B cell (primary cell): ENCODE data around the gene CSMD2. TPM values are rescaled to one million over a fixed set of nuclear protein-coding genes. Genes with fewer than 3 reads are reported as not detected.

Source experiments
- ATAC-seq: fragments of 200-7000 bp; cut with Tn5 transposase; one replicate; pipeline ENCODE4 v1.10.0; 2021; ENCODE audit warnings: low read depth, mild to moderate bottlenecking, moderate number of reproducible peaks, moderate library complexity
- CTCF ChIA-PET: fragments of 350-600 bp; sonication (Branson Sonifier 250); formaldehyde crosslinking; loops from one replicate; lab custom pipeline; 2021; ENCODE audit warnings: antibody characterized with exemption, inconsistent platforms; lab: Charles Lee
- POLR2A ChIA-PET: fragments of 350-600 bp; sonication (Branson Sonifier 250); formaldehyde crosslinking; loops from one replicate; lab custom pipeline; 2021; ENCODE audit warnings: antibody characterized with exemption; lab: Charles Lee
- DNase-seq: peaks from one replicate; pipeline ENCODE4 v3.0.0; 2013
- H2AFZ ChIP-seq: 2 replicates; pipeline ENCODE4 v1.6.1; 2012; ENCODE audit warnings: mild to moderate bottlenecking, low read depth, low read length; ENCODE audit not compliant: insufficient read depth, poor library complexity, severe bottlenecking
- H3K27ac ChIP-seq, 2 donors: 1 replicate in 1 of 2; 2 replicates in 1 of 2; pipeline ENCODE4 v1.5.1; 2012 to 2013; ENCODE audit warnings: low read length in 2 of 2, mild to moderate bottlenecking in 2 of 2, moderate library complexity in 1 of 2
- H3K27me3 ChIP-seq, 4 experiments: fragments of 200-600 bp in 1 of 4; sonication (generic) in 1 of 4; replicated peaks in 1 of 4; 1 replicate in 2 of 4; 2 replicates in 2 of 4; pipeline versions ENCODE4 v1.6.1 to v1.7.0; 2013 to 2016; ENCODE audit warnings: low read length in 3 of 4, mild to moderate bottlenecking in 2 of 4, mixed read lengths in 1 of 4, moderate library complexity in 1 of 4; ENCODE audit not compliant: insufficient read depth in 4 of 4, control insufficient read depth in 3 of 4; ENCODE audit errors: control extremely low read depth in 1 of 4
- H3K36me3 ChIP-seq, 2 experiments: replicated peaks in 1 of 2; 1 replicate in 1 of 2; 2 replicates in 1 of 2; pipeline versions ENCODE4 v1.6.1 to v1.7.1; 2013; ENCODE audit warnings: low read length in 1 of 2; ENCODE audit not compliant: insufficient read depth in 2 of 2, control insufficient read depth in 1 of 2; ENCODE audit errors: control extremely low read depth in 1 of 2, extremely low read depth in 1 of 2
- H3K4me1 ChIP-seq, 2 donors: fragments of 200-600 bp in 1 of 2; sonication (generic) in 1 of 2; 1 replicate in 1 of 2; 2 replicates in 1 of 2; pipeline versions ENCODE4 v1.5.1 to v1.6.1; 2013 to 2017; ENCODE audit warnings: low read length in 2 of 2; ENCODE audit not compliant: control insufficient read depth in 2 of 2, insufficient read depth in 2 of 2
- H3K4me2 ChIP-seq: replicated peaks from 2 replicates; pipeline ENCODE3; 2012; ENCODE audit warnings: mild to moderate bottlenecking, low read depth, low read length; ENCODE audit not compliant: poor library complexity, severe bottlenecking
- H3K4me3 ChIP-seq, 5 experiments: fragments of 200-600 bp in 1 of 5; sonication (generic) in 1 of 5; 1 replicate in 3 of 5; 2 replicates in 2 of 5; pipeline versions ENCODE4 v1.5.1 to v1.7.0; 2011 to 2016; ENCODE audit warnings: low read length in 4 of 5, mild to moderate bottlenecking in 4 of 5, low read depth in 2 of 5, control low read depth in 1 of 5, moderate library complexity in 1 of 5; ENCODE audit not compliant: insufficient read depth in 1 of 5; ENCODE audit errors: control extremely low read depth in 1 of 5, extremely low read depth in 1 of 5
- H3K79me2 ChIP-seq: fragments of 200-600 bp; sonication (generic); one replicate; pipeline ENCODE4 v1.6.0; 2016; ENCODE audit warnings: low read length; ENCODE audit not compliant: control insufficient read depth, insufficient read depth
- H3K9ac ChIP-seq: fragments of 200-600 bp; sonication (generic); 2 replicates; pipeline ENCODE4 v1.6.1; 2017; ENCODE audit warnings: mild to moderate bottlenecking, low read length, moderate library complexity
- H3K9me3 ChIP-seq, 3 donors: one replicate each; pipeline versions ENCODE4 v1.6.1 to v1.7.1; 2013; ENCODE audit warnings: low read length in 2 of 3; ENCODE audit not compliant: control insufficient read depth in 2 of 3, insufficient read depth in 1 of 3; ENCODE audit errors: control extremely low read depth in 1 of 3
- H4K20me1 ChIP-seq: 2 replicates; pipeline ENCODE4 v1.6.0; 2012; ENCODE audit warnings: mild to moderate bottlenecking, low read length; ENCODE audit not compliant: insufficient read depth, control insufficient read depth, poor library complexity, severe bottlenecking
- H3K27ac Mint-ChIP-seq: one replicate; pipeline ENCODE4 v1.8.0; 2021; ENCODE audit warnings: mixed read lengths
- H3K27me3 Mint-ChIP-seq: one replicate; pipeline ENCODE4 v1.8.0; 2021; ENCODE audit warnings: mixed read lengths
- H3K4me1 Mint-ChIP-seq: one replicate; pipeline ENCODE4 v1.8.0; 2021; ENCODE audit warnings: mixed read lengths
- H3K4me3 Mint-ChIP-seq: one replicate; pipeline ENCODE4 v1.8.0; 2021; ENCODE audit warnings: mixed read lengths
- H3K9me3 Mint-ChIP-seq: one replicate; pipeline ENCODE4 v1.8.0; 2022; ENCODE audit warnings: mixed read lengths; ENCODE audit not compliant: insufficient read depth
- EZH2 ChIP-seq: IDR thresholded peaks from 2 replicates; pipeline ENCODE4 v1.6.1; 2012; ENCODE audit warnings: borderline replicate concordance, low read depth, mild to moderate bottlenecking, moderate library complexity, low read length; ENCODE audit not compliant: insufficient read depth, poor library complexity, severe bottlenecking
- WGBS: methylation state at CpG from one replicate; pipeline ENCODE4 v1.1.5; 2013; ENCODE audit warnings: missing lambda C conversion rate; ENCODE audit not compliant: insufficient coverage; 5-methylcytosine and 5-hydroxymethylcytosine counted together
- intact Hi-C: fragments of 100-400 bp; cut with micrococcal nuclease; formaldehyde crosslinking; loops from one replicate; pipeline ENCODE4 v1.10.0; 2022
- polyA plus RNA-seq: library from polyadenylated mRNA; depleted of rRNA; stranded (reverse); fragments of >200 nt; gene quantifications from 2 replicates; pipeline ENCODE4 v1.2.3, GENCODE V29; 2012
- total RNA-seq, 2 donors: library from RNA; stranded (reverse); fragments of 120-200 nt in 1 of 2; gene quantifications; 1 replicate in 1 of 2; 2 replicates in 1 of 2; pipeline versions ENCODE4 v1.2.3 to v1.2.4, GENCODE V29; 2013 to 2022
- TF ChIP-seq, protein P1 (sequence below): fragments of 200-600 bp; IDR thresholded peaks from one replicate; pipeline ENCODE4 v1.8.0; 2022; ENCODE audit warnings: antibody characterized with exemption, mild to moderate bottlenecking

CSMD2 gene
- total and polyA plus RNA-seq, 2 donors (not counting 1 experiment from before 2014, with no cell fraction given), result not detected

DNA sequence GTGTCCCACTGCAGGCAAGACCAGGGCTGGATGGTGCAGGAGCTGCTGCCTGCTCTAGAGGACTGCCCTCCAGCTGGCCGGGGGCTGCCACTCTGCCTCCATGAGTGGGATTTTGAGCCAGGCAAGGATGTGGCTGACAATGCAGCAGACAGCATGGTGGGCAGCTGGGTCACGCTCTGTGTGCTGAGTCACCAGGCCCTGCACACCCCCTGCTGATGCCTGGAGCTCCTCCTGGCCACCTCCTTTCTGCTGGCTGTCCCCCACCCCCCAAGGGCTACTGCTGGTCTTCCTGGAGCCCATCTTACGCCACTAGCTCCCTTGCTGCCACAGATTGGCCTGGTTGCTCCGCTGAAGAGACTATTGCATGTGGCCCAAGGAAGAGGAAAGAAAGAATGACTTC, 696.5 kb downstream of the CSMD2 start:
- no peak overlapping the region for H2AFZ ChIP-seq
- intact Hi-C loops, result no loop called here
- no peak overlapping the region for H3K9ac ChIP-seq
- H3K4me3 ChIP-seq, result no peak overlapping the region
- ATAC-seq (no peak), DNase-seq (no peak)
- Mint-ChIP-seq H3K27ac (no peak overlapping the region), H3K4me1 (peaks cover 24% of the 10 kb centered on the region), H3K27me3 (no peaks in the 10 kb centered on the region), H3K9me3 (no peaks in the 10 kb centered on the region), H3K4me3 (no peak overlapping the region)
- no peaks in the 10 kb centered on the region for H3K36me3 ChIP-seq
- peaks cover 8 to 20% of the 10 kb centered on the region in 2 donors for H3K4me1 ChIP-seq
- H4K20me1 ChIP-seq, result no peaks in the 10 kb centered on the region
- H3K9me3 ChIP-seq, result no peaks in the 10 kb centered on the region
- CTCF ChIA-PET, result interaction anchor here (1.1 to 8.9 kb wide), 6 partner anchors 8 to 331 kb away, joined by 3 to 210 read pairs (median 6); no protein-coding TSS in a partner anchor
- H3K4me2 ChIP-seq, result no peak overlapping the region
- no peaks in the 10 kb centered on the region for H3K79me2 ChIP-seq
- POLR2A ChIA-PET, result no interaction called here
- 92% methylated on average over 4 of the region's 4 CpGs for WGBS
- TF ChIP-seq, protein P1, sequence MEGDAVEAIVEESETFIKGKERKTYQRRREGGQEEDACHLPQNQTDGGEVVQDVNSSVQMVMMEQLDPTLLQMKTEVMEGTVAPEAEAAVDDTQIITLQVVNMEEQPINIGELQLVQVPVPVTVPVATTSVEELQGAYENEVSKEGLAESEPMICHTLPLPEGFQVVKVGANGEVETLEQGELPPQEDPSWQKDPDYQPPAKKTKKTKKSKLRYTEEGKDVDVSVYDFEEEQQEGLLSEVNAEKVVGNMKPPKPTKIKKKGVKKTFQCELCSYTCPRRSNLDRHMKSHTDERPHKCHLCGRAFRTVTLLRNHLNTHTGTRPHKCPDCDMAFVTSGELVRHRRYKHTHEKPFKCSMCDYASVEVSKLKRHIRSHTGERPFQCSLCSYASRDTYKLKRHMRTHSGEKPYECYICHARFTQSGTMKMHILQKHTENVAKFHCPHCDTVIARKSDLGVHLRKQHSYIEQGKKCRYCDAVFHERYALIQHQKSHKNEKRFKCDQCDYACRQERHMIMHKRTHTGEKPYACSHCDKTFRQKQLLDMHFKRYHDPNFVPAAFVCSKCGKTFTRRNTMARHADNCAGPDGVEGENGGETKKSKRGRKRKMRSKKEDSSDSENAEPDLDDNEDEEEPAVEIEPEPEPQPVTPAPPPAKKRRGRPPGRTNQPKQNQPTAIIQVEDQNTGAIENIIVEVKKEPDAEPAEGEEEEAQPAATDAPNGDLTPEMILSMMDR, result no peak
- no peak for TF ChIP-seq EZH2
- H3K27ac ChIP-seq, result no peak overlapping the region
- H3K27me3 ChIP-seq, result no peaks in the 10 kb centered on the region

GRCh38 chr1:33468011-33468410, 697.0 kb downstream of the CSMD2 start:
- peaks cover 11 to 23% of the 10 kb centered on the region in 2 donors for H3K4me1 ChIP-seq
- no peaks in the 10 kb centered on the region for H4K20me1 ChIP-seq
- DNase-seq (no peak), ATAC-seq (no peak)
- intact Hi-C loops, result no loop called here
- no peak overlapping the region for H3K4me3 Mint-ChIP-seq
- no peak overlapping the region for H3K27ac ChIP-seq
- no peak overlapping the region for H3K4me3 ChIP-seq
- H3K9me3 Mint-ChIP-seq, result no peaks in the 10 kb centered on the region
- no peaks in the 10 kb centered on the region for H3K27me3 Mint-ChIP-seq
- no peaks in the 10 kb centered on the region for H3K27me3 ChIP-seq
- H3K4me2 ChIP-seq, result no peak overlapping the region
- 95% methylated on average over 4 of the region's 4 CpGs for WGBS
- H3K9ac ChIP-seq, result no peak overlapping the region
- H3K4me1 Mint-ChIP-seq, result peaks cover 25% of the 10 kb centered on the region
- no peaks in the 10 kb centered on the region for H3K36me3 ChIP-seq
- no peak for TF ChIP-seq EZH2
- TF ChIP-seq, protein P1, result no peak
- POLR2A ChIA-PET, result interaction anchor here (0.6 kb wide), 1 partner anchor 1401 kb away, joined by 3 read pairs; no protein-coding TSS in a partner anchor
- CTCF ChIA-PET, result interaction anchor here (0.8 to 8.9 kb wide), 5 partner anchors 10 to 172 kb away, joined by 3 to 210 read pairs (median 4); no protein-coding TSS in a partner anchor
- no peak overlapping the region for H2AFZ ChIP-seq
- H3K79me2 ChIP-seq, result no peaks in the 10 kb centered on the region
- H3K27ac Mint-ChIP-seq, result no peak overlapping the region
- H3K9me3 ChIP-seq, result no peaks in the 10 kb centered on the region
